ENCODE results near the gene JAM3. TPM values are rescaled to one million over a fixed set of nuclear protein-coding genes. Genes with fewer than 3 reads are reported as not detected.

The JAM3 gene
- 10 to 100 TPM; 21.1 to 23.7 TPM for total RNA-seq

DNA sequence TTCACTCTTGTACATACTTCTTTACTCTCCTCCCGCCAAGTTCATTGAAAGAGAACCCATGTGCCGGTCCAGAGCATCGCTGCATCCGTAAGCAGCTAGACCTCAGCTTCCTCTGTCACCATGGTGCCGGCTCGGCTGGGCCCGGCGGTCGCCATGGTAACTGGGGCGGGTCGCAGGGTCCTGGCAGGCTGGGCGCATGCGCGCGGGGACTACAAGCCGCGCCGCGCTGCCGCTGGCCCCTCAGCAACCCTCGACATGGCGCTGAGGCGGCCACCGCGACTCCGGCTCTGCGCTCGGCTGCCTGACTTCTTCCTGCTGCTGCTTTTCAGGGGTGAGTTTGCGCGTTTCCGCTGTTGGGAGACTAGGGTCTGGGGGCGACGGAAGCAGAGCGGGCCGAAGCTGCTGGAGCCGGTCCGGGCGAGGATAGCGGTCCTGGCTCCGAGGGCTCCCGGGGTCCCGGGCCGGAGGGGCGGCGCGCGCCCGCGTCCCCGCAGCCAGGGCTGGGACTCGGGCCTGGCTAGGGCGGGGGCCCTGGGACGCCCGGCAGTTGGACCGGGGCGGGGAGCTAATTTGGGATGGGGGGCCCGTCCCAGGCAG, at the start of gene JAM3:
Gene JAM3 (plus strand): TSS at position 244 of the 597 bp plus-strand sequence. CDS start 12 bp downstream, at position 256.
- no peaks in the 10 kb centered on the region for H3K9me3 Mint-ChIP-seq
- peak; percentile 96 for ATAC-seq (ENCODE audit: low read depth)

DNA sequence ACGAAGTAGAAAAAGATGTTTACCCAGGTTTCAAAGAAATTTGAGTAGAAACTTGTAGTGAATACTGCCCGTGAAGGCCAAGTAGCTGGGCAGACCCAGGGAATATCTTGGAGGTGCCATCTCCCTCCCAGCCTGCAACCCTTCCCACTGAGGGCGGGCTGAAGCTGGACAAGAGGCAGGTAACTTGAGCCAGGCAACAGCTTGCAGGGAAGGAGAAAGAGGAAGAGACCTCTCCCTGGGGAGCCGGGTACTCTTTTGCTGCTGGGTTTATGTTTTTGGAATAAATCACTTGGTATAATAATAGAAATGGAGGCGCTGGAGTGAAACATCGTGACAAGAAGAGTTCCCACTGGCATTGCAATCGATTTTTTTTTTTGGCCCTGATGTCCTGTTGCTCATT, 49.4 kb upstream of the JAM3 start:
- peaks cover 21% of the 10 kb centered on the region for H3K27me3 Mint-ChIP-seq
- no peaks in the 10 kb centered on the region for H3K9me3 Mint-ChIP-seq
- no peak overlapping the region for H3K4me3 Mint-ChIP-seq
- H3K36me3 Mint-ChIP-seq: no peaks in the 10 kb centered on the region
- no peaks in the 10 kb centered on the region for H3K4me1 Mint-ChIP-seq
- H3K27ac Mint-ChIP-seq: no peak overlapping the region
- POLR2A ChIA-PET: no interaction called here
- DNase-seq: no peak
- no peak for ATAC-seq (ENCODE audit: low read depth)

More for the DNA sequence above, at the start of gene JAM3:
- H3K4me1 Mint-ChIP-seq: peaks cover 22% of the 10 kb centered on the region
- H3K27me3 Mint-ChIP-seq: peaks cover 57% of the 10 kb centered on the region
- DNase-seq: peak; percentile 99
- POLR2A ChIA-PET: interaction anchor here (0.5 to 1.8 kb wide), 5 partner anchors 11 to 155 kb away, joined by 3 to 7 read pairs (median 4); partner anchors contain the start of genes NCAPD3 and VPS26B
- H3K4me3 Mint-ChIP-seq: peak within 1 kb of the TSS; percentile 92
- H3K36me3 Mint-ChIP-seq: peaks cover 2% of the 10 kb centered on the region
- H3K27ac Mint-ChIP-seq: peak within 1 kb of the TSS; percentile 84

DNA sequence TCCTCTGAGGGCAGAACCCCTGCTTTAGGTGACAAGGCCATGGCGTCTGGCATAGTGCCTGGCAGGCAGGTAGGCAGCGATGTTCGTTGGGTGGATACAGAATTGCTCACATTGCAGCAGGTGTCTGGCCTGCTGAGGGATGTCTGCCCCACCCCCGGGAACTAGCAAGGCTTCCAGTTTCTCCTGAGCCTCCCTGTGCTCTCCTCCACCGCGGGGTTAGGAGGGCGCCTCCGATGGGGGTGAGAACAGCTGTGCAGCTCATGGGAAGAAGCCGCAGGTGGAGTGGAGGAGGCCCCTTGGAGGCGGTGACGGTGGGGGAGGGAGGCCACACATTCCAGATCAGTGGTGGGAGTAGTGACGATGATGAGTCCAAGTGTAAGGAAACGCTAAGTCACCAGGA, 48.3 kb upstream of the JAM3 start:
- Mint-ChIP-seq H3K4me3 (no peak overlapping the region), H3K36me3 (no peaks in the 10 kb centered on the region), H3K27me3 (peaks cover 19% of the 10 kb centered on the region), H3K9me3 (no peaks in the 10 kb centered on the region), H3K27ac (no peak overlapping the region), H3K4me1 (no peaks in the 10 kb centered on the region)
- POLR2A ChIA-PET: interaction anchor here (1.2 to 1.3 kb wide), 3 partner anchors 13 to 17 kb away, joined by 3 to 4 read pairs (median 4); no protein-coding TSS in a partner anchor
- no peak for DNase-seq
- ATAC-seq (ENCODE audit: low read depth): no peak

DNA sequence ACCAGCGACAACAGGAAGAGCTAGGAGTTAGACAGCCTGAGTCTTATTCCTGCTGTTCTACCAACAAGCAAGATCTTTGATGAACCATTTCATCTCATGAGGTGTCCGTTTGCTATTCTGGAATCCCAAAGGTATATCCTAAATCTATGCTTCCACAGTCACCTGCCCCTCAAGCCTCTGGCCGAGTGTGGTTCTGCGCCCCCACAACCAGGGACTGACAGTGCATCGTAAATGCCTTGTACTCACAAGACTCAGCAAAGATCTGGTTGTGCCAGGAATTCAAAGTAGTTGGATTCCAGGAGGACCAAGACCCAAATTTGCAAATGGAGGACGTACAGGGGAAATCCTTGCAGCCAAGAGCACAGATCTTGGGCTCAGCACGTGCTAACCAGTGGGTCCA, 47.5 kb upstream of the JAM3 start:
- H3K27ac Mint-ChIP-seq: no peak overlapping the region
- POLR2A ChIA-PET: interaction anchor here (1.2 kb wide), 2 partner anchors 12 to 15 kb away, joined by 4 read pairs; no protein-coding TSS in a partner anchor

DNA sequence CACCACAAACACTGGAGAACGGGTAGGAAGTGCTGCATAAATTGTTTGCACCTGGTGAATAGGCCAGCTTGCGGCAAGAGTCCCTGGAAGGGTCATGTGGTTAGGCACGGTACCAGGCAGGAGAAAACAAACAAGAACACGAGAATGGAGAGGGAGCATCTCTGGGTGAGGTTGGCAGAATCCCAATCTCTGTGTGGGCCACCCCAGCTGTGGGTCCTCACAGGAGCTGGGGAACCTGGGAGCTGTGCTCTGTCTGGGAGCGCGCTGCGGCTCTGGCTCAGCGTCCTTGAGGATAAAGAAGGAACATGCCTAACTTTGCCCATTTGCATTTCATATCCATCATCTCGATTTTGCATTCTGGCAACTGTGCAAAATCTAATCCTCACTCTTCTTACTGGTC, 46.1 kb upstream of the JAM3 start:
- H3K9me3 Mint-ChIP-seq: no peaks in the 10 kb centered on the region
- no peak for DNase-seq
- H3K27ac Mint-ChIP-seq: no peak overlapping the region
- POLR2A ChIA-PET: interaction anchor here (0.6 kb wide), 1 partner anchor 14 kb away, joined by 3 read pairs; no protein-coding TSS in a partner anchor
- H3K4me3 Mint-ChIP-seq: no peak overlapping the region
- no peak for ATAC-seq (ENCODE audit: low read depth)
- H3K4me1 Mint-ChIP-seq: peaks cover 11% of the 10 kb centered on the region
- H3K36me3 Mint-ChIP-seq: no peaks in the 10 kb centered on the region
- H3K27me3 Mint-ChIP-seq: peaks cover 5% of the 10 kb centered on the region

More for the DNA sequence above, 47.5 kb upstream of the JAM3 start:
- Mint-ChIP-seq H3K27me3 (peaks cover 15% of the 10 kb centered on the region), H3K9me3 (no peaks in the 10 kb centered on the region), H3K4me3 (no peak overlapping the region), H3K4me1 (no peaks in the 10 kb centered on the region), H3K36me3 (no peaks in the 10 kb centered on the region)
- DNase-seq (no peak), ATAC-seq (ENCODE audit: low read depth) (no peak)

DNA sequence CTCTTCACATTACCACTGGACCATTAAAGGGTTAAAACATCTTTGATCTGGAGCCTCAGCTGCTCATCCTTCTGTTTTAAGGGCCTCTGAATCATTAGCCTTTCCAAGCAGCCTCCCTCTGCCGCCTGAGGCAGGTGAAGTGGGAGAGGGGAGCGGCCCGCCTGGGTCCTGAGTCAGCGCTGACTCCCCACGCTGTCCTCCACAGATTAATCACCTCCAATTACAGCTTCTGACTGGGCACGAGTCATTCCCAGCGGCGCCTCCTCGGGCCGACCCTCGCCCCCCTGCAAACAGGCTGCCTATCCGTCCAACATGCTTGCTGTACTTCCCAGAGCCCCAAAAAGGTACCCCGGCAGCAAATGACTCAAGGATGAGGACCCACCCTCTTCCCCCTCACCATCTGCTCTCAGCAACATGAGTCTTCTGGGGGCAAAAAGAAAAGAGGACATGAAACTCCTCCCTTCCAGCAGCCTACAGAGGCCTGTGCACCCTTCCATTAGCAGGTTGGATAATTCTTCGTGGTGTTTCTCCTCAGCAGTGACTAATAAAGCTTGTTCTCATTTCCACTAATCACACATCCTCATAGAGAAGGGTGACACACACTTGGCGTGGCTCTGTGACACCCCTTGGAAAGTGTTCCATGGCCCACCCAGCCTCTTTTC, 44.3 kb upstream of the JAM3 start:
- DNase-seq: no peak
- no peaks in the 10 kb centered on the region for H3K9me3 Mint-ChIP-seq
- H3K4me3 Mint-ChIP-seq: no peak overlapping the region
- no peaks in the 10 kb centered on the region for H3K36me3 Mint-ChIP-seq
- POLR2A ChIA-PET: no interaction called here
- ATAC-seq (ENCODE audit: low read depth): no peak
- H3K4me1 Mint-ChIP-seq: peaks cover 18% of the 10 kb centered on the region
- H3K27ac Mint-ChIP-seq: no peak overlapping the region
- H3K27me3 Mint-ChIP-seq: no peaks in the 10 kb centered on the region

DNA sequence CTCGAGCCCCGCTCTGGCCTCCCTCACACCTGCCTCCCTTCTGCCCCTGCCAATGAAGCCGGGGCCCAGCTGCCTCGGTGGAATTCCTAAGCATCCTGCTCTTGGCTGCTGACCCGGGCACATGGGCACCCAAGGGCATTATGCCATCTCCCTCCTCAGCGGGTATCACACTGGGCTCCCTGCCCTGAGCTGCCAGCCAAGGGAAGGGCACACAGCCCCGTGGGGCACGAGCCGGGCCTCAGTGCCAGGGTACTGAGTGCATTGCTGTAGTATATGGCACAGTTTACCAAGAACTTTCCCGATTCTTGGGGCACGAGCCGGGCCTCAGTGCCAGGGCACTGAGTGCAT, 43.8 kb upstream of the JAM3 start:
- POLR2A ChIA-PET: interaction anchor here (1.0 kb wide), 1 partner anchor 9 kb away, joined by 4 read pairs; no protein-coding TSS in a partner anchor
- Mint-ChIP-seq H3K36me3 (no peaks in the 10 kb centered on the region), H3K4me1 (peaks cover 18% of the 10 kb centered on the region), H3K4me3 (no peak overlapping the region), H3K27ac (no peak overlapping the region), H3K9me3 (no peaks in the 10 kb centered on the region), H3K27me3 (no peaks in the 10 kb centered on the region)
- DNase-seq (no peak), ATAC-seq (ENCODE audit: low read depth) (no peak)

DNA sequence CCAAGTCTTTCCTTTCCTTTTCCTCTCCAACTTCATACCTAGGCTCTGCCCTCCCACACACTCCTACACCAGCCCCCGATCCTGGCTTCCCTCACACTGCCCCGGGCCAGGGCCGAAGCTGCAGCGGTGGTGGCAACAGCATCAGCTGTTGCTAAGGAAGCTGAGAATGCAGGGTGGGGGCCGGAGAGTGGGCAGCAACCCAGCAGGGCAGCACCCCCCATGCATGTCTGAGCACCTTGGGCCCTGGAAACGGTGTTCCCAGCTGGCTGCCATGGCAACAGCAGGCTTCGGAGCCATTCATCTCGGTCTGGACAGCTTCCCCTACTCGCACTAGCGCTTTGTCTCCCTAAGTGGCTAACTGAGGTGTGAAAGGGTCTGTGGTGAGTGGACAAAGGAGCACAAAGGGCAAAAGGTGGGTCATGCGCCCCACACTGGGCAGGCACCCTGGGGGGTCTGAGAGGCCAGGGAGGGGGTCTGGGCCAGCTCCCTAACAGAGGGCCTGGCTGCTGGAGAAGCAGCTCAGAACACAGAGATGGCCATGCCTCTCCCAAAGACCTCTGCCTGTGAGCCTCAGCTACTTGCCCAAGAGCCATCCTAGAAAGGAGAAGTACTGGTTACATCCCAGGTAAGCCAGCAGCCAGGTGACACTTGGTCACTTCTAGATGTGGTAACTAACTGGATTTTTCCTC, 42.1 kb upstream of the JAM3 start:
- no peak for DNase-seq
- no peaks in the 10 kb centered on the region for H3K9me3 Mint-ChIP-seq
- peak overlapping the region; percentile 78 for H3K27ac Mint-ChIP-seq
- H3K27me3 Mint-ChIP-seq: no peaks in the 10 kb centered on the region
- POLR2A ChIA-PET: interaction anchor here (1.0 to 1.5 kb wide), 3 partner anchors 9 to 79 kb away, joined by 3 to 4 read pairs (median 4); partner anchors contain the start of gene JAM3
- ATAC-seq (ENCODE audit: low read depth): no peak
- H3K4me3 Mint-ChIP-seq: peak overlapping the region; percentile 52
- H3K36me3 Mint-ChIP-seq: no peaks in the 10 kb centered on the region
- peaks cover 19% of the 10 kb centered on the region for H3K4me1 Mint-ChIP-seq

DNA sequence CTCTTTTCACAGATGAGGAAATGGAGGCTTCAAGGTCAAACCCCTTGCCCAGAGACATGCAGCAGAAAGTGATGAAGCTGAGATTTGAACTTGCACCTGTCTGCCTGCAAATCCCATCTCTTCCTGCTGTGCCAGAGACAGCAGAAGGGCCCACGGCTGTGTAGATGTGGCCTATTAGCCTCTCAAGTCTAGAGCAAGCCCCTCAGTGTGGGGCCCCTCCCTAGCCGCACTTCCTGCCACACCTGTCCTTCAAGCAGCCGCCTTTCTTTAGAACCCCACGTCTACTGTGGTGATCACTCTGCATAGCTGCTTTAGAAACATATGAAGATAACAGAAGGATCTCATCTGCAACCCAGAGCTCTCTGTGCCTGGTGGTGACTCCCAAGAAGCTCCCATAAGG, 41.2 kb upstream of the JAM3 start:
- peak overlapping the region; percentile 52 for H3K4me3 Mint-ChIP-seq
- POLR2A ChIA-PET: interaction anchor here (1.0 to 1.5 kb wide), 4 partner anchors 9 to 80 kb away, joined by 3 to 12 read pairs (median 4); partner anchors contain the start of gene JAM3

DNA sequence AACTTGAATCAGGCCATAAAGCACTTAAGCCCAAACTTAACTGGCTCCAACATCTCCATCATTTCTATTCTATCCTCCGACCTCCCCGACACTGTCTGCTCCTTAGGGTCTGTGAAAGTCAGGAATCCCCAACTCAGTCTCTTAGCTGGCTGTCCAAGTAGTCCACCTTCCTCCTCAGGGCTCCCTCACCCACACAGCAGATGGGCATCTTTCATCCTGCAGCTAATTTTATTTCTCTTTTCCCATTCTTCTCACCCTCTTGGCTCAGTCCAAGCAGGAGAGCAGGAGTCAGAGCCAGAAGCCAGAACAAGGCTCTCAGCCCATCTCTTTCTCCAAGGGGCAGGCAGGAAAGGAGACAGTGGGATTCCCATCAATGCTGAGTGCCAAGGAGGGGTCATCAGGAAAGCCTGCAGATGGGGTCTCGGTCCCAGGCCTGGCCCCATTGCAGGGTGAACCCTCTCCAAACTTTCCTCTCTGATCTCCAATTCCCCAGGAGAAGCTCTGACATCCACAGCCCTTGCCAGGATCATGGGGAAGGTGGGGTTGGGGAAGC, 40.4 kb upstream of the JAM3 start:
- no peak for ATAC-seq (ENCODE audit: low read depth)

More for the DNA sequence above, 41.2 kb upstream of the JAM3 start:
- Mint-ChIP-seq H3K9me3 (no peaks in the 10 kb centered on the region), H3K27me3 (peaks cover 3% of the 10 kb centered on the region), H3K4me1 (peaks cover 24% of the 10 kb centered on the region), H3K27ac (peak overlapping the region; percentile 78), H3K36me3 (no peaks in the 10 kb centered on the region)
- peak; percentile 99 for ATAC-seq (ENCODE audit: low read depth)
- DNase-seq: peak; percentile 57

DNA sequence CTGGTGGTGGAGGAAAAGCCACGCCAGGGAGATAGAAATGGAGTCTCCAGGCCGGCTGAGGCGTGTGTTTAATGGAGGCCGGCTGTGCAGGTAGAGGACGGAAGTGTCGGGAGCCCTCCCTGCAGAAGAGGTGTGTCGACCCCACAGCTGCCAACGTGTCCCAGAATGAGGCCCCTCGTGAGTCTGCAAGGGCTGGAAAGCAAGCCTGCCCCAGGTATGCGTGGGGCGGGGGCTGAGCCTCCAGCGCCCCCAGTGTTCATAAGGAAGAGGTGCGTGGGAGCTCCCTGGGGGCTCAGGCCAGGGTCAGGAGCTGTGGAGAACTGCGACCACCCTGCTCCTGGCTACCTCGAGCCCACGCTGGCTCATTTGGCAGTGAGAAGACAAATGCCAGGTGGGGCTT, 38.0 kb upstream of the JAM3 start:
- no peak for DNase-seq
- H3K27me3 Mint-ChIP-seq: peaks cover 3% of the 10 kb centered on the region
- no peak for ATAC-seq (ENCODE audit: low read depth)
- H3K4me1 Mint-ChIP-seq: peaks cover 47% of the 10 kb centered on the region
- H3K36me3 Mint-ChIP-seq: peaks cover 3% of the 10 kb centered on the region
- no peak overlapping the region for H3K27ac Mint-ChIP-seq
- POLR2A ChIA-PET: interaction anchor here (1.2 kb wide), 1 partner anchor 194 kb away, joined by 3 read pairs; the partner anchor contains the start of gene VPS26B
- H3K4me3 Mint-ChIP-seq: no peak overlapping the region
- no peaks in the 10 kb centered on the region for H3K9me3 Mint-ChIP-seq

More for the DNA sequence above, 40.4 kb upstream of the JAM3 start:
- peaks cover 28% of the 10 kb centered on the region for H3K4me1 Mint-ChIP-seq
- peak overlapping the region; percentile 78 for H3K27ac Mint-ChIP-seq
- no peaks in the 10 kb centered on the region for H3K9me3 Mint-ChIP-seq
- H3K36me3 Mint-ChIP-seq: no peaks in the 10 kb centered on the region
- POLR2A ChIA-PET: interaction anchor here (0.9 to 1.5 kb wide), 3 partner anchors 9 to 37 kb away, joined by 3 to 12 read pairs (median 4); no protein-coding TSS in a partner anchor
- peak overlapping the region; percentile 52 for H3K4me3 Mint-ChIP-seq
- no peak for DNase-seq
- peaks cover 3% of the 10 kb centered on the region for H3K27me3 Mint-ChIP-seq

DNA sequence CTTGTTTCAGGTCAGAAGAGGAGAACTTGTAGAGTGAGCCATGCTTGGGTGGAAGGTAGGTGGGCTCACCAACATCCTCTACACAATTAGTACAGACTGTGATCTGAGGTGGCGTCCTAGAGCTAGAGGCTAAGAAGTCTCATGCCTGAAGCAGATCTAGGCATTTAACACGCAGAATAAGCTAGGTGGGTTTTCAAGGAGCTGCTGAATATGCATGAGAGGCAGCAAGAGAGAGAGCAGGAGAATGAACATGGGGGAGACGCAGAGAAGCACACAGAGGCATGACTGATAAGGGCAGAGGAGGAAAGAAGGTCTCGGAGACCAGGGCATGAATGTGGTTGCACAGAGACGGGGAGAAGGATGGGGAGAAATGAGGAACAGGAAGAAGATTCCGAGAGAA, 36.8 kb upstream of the JAM3 start:
- H3K4me3 Mint-ChIP-seq: peak overlapping the region; percentile 57
- peak overlapping the region; percentile 74 for H3K27ac Mint-ChIP-seq
- H3K4me1 Mint-ChIP-seq: peaks cover 49% of the 10 kb centered on the region
- H3K36me3 Mint-ChIP-seq: peaks cover 4% of the 10 kb centered on the region
- no peak for DNase-seq
- H3K27me3 Mint-ChIP-seq: peaks cover 3% of the 10 kb centered on the region
- no peaks in the 10 kb centered on the region for H3K9me3 Mint-ChIP-seq
- ATAC-seq (ENCODE audit: low read depth): no peak
- POLR2A ChIA-PET: no interaction called here

DNA sequence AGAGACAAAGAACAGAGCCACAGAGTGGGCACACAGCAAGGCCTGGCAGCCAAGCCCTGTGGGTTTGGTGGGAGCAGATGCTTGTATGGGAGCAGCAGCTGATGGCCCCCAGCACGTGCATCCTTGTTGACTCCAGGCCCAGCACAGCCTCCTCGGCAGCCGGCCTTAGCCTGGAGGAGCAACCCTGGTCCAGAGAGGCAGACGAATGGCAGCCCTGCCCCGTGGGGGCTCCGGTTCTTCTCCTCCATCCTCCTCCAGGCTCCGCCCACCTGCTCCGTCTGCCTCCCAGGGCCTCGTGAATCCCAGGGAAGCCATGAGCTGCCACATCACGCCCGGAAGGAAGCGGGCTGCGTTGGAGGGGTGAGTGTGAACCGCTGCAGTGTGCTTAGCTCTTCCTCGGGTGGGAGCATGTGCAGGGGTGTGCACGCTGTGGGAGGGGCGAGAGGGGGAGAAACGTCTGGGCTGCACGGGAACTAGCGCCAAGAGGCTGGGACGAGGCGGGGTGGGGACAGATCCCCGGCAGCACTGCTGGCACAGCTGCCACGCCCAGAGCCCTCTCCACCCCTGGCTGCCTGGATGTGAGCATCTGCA, 36.3 kb upstream of the JAM3 start:
- no peak for DNase-seq
- H3K9me3 Mint-ChIP-seq: no peaks in the 10 kb centered on the region
- H3K36me3 Mint-ChIP-seq: peaks cover 4% of the 10 kb centered on the region
- ATAC-seq (ENCODE audit: low read depth): no peak
- H3K27ac Mint-ChIP-seq: peak overlapping the region; percentile 74
- peaks cover 46% of the 10 kb centered on the region for H3K4me1 Mint-ChIP-seq
- peak overlapping the region; percentile 66 for H3K4me3 Mint-ChIP-seq
- peaks cover 3% of the 10 kb centered on the region for H3K27me3 Mint-ChIP-seq
- POLR2A ChIA-PET: no interaction called here

All from activated naive CD8-positive, alpha-beta T cell treated with anti-CD3 and anti-CD28 coated beads, Interleukin-2, amount 10 ng/mL, durations not matched to agents 7 days and 5 days (primary cell).